Erythroblast (primary cell): ENCODE measurements around the gene IQCK.

Experiments
- DNase-seq, 2 experiments: peaks; one replicate each; lab custom pipeline; 2025; lab: John Stamatoyannopoulos, UW
- GATA1 ChIP-seq: IDR thresholded peaks from 2 replicates; pipeline ENCODE4 v1.6.1; 2011; ENCODE audit warnings: low read depth, mild to moderate bottlenecking, control low read depth, low read length, moderate library complexity
- POLR2A ChIP-seq: IDR thresholded peaks from 2 replicates; pipeline ENCODE4 v1.6.1; 2011; ENCODE audit warnings: mild to moderate bottlenecking, low read length

The IQCK gene

DNA sequence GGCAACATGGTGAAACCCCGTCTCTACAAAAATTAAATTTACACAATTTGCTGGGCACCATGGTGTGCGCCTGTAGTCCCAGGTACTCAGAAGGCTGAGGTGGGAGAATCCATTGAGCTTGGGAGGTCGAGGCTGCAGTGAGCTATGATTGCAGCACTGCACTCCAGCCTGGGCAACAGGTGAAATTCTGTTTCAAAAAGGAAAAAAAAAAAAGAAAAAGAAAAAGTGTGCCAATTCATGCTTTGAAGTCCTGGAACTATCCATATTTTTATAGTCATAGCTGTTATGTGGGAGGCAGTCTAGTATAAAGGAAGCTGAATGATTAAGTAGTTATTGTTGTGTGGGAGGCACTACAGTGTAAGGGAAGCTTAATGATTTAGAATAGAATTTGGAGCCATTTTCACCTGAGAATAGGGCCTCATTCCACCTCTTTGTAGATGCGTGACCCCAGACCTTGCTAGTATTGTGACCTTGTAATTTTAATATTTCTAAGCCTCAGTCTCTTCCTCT, 31.6 kb downstream of the IQCK start:
- no peak for DNase-seq
- TF ChIP-seq POLR2A (no peak), GATA1 (no peak)

GRCh38 chr16:19751478-19752385, 33.7 kb downstream of the IQCK start:
- no peak for TF ChIP-seq POLR2A
- TF ChIP-seq GATA1, result no peak
- no peak for DNase-seq

DNA sequence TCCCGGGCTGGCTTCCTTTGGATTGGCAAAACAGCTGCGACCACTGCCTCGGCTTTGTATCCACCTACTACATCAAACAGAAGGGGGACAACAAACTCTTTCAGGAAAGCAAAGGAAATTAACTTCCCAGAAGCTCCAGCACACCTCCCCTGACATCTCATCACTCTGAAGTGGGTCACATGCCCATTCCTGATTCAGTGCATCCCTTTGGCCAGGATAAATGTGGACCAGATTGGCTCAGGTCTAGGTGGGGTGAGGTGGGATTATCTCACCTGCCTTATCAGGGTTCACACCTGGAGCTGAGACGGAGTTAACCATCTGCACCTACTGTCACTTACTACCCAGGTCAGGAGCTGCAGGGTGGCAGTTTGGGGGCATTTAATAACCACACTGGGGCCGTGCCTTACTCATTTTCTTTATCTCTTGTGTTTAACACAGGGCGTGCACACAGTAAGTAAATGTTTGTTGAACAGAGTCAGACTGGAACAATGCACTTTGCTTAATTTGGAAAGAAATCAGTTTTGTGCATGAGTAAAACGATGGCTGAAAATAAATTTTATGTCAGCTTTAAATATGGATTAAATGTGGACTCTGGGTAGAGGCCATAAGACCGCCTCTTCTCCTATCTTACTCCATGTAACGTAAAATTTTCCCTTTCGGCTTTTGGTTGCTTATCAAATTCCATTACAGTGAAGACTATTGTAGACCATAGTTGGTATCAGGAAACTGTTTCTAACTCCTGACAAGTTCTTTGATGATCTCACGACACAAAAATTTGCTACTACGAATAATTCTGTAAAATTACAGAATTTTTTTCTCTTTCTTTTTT, 36.0 kb downstream of the IQCK start:
- TF ChIP-seq GATA1, result no peak
- TF ChIP-seq POLR2A, result no peak
- no peak for DNase-seq

GRCh38 chr16:19754644-19755036, 36.6 kb downstream of the IQCK start:
- DNase-seq, result no peak
- no peak for TF ChIP-seq POLR2A
- no peak for TF ChIP-seq GATA1

- DNase-seq, result no peak
- TF ChIP-seq POLR2A (no peak), GATA1 (no peak)
Observed at GRCh38 chr16:19755268-19755667, 37.2 kb downstream of the IQCK start.

DNA sequence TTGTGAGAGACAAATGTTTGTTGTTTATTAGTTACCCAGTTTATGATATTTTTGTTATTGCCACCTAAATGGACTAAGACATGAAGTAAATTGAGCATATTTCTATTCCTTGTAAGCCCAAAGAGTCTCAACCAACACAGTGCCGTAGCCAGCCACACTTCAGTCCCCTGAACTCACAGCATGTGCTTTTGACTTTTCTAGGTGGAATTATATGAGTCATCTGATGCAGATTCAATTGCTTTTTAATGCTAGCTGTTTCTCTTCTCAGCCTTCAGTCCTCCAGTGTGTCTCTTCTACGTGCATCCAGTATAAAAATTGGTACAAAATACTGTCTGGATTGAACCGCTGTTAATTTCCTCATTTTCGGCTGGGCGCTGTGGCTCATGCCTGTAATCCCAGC, 39.0 kb downstream of the IQCK start:
- DNase-seq, result no peak
- TF ChIP-seq POLR2A (no peak), GATA1 (no peak)

- no peak for DNase-seq
- TF ChIP-seq GATA1 (no peak), POLR2A (no peak)
Observed at GRCh38 chr16:19757762-19758595, 39.9 kb downstream of the IQCK start.

DNA sequence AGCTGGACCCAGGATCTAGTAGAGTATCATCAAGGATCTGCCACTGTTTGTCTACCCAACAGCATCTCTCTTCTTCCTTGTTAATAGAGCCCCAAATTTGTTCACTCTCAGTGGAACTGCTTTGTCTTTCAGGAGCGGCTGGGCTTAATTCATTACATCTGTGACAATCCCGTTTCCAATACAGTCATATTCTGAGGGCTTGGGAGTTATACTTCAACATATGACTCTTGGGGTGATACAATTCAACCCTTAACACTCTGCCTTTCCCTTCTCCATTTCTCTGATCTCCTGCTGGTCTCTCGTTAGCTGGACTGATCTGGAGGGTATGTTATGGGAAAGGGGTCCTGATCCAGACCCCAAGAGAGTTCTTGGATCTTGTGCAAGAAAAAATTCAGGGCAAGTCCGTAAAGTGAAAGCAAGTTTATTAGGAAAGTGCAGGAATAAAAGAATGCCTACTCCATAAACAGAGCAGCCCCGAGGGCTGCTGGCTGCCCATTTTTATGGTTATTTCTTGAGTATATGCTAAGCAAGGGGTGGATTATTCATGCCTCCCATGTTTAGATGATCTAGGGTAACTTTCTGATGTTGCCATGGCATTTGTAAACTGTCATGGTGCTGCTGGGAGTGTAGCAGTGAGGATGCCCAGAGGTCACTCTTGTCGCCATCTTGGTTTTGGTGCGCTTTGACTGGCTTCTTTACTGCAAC, 42.4 kb downstream of the IQCK start:
- no peak for TF ChIP-seq GATA1
- no peak for TF ChIP-seq POLR2A

DNA sequence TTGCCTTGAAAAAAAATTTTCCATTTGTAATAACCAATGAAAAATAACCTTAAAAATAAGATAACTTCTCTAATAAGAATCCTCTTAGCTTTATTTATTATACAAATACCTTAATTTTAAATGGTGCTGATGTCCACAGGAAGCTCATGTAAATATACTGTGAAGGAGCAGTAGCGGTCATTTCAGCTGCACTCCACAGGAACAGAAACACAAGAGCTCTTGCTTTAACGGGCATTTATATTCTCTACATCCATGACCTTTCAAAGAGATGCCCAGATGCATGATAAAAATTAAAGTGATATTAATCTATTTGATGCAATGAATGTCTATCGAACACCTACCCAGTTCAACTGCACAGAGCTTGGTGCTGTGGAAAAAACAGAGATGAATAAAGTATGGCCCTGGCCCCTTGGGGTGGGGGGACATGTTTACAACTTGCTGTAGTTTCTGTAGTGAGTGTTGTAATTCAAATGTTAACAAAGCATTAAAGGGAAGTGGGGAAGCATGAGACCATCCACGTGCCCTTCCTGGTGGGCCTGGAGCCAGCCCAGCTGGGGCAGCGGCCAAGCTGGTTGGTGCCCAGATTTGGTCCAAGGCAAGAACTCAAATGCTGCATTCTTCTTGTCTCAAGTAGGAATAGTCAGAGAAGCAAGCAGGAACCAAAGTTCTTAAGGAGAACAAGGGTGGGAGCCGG, 47.9 kb downstream of the IQCK start:
- no peak for DNase-seq
- TF ChIP-seq GATA1, result no peak
- no peak for TF ChIP-seq POLR2A

More for the DNA sequence above, 42.4 kb downstream of the IQCK start:
- DNase-seq, result no peak

DNA sequence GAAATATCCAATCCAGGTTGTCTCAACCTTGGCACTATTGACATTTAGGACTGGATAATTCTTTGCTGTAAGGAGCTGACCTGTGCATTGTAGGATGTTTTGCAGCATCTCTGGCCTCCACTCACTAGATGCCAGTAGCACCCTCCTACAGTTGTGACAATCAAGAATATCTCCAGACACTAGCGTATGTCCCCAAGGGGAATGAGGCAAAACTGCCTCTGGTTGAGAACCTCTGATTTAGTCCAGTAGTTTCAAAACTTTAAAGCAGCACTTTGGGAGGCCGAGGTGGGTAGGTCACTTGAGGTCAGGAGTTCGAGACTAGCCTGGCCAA, 48.4 kb downstream of the IQCK start:
- no peak for DNase-seq
- TF ChIP-seq POLR2A (no peak), GATA1 (no peak)

GRCh38 chr16:19766988-19767387, 48.9 kb downstream of the IQCK start:
- no peak for DNase-seq
- TF ChIP-seq GATA1 (no peak), POLR2A (no peak)

DNA sequence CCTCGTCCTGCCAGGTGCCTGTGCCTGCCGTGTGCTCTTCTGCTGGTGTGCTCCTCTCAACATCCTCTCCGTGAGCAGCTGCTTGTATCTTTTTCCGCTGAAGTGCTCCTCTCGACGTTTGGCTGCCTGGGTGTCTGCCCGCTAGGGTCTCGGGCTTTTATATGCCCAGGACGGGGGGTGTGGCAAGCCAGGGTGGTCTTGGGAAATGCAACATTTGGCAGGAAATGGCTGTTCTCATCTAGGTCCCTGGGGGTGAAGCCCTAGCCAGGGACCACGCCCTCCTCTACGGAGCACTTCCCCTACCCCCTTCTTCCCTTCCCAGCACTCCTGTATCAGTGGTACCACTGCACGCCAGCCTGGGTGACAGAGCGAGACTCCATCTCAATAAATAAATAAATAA, 49.4 kb downstream of the IQCK start:
- DNase-seq, result no peak
- no peak for TF ChIP-seq GATA1
- no peak for TF ChIP-seq POLR2A
